GM12878 (cell line): ENCODE data around the gene HNF4A.

Experiments used
- MTA2 ChIP-seq: fragments of 450-650 bp; IDR thresholded peaks from 2 replicates; pipeline ENCODE4 v1.6.1; 2016; ENCODE audit warnings: low read depth, mild to moderate bottlenecking, moderate library complexity
- POLR2A ChIP-seq: IDR thresholded peaks from 2 replicates; pipeline ENCODE4 v1.6.1; 2011; ENCODE audit warnings: low read depth, mild to moderate bottlenecking, low read length
- SREBF2 ChIP-seq: IDR thresholded peaks from 2 replicates; pipeline ENCODE4 v1.6.1; 2012; ENCODE audit warnings: mild to moderate bottlenecking, low read length
- ZNF622 ChIP-seq: fragments of 450-650 bp; IDR thresholded peaks from 2 replicates; pipeline ENCODE4 v1.6.1; 2017; ENCODE audit warnings: mild to moderate bottlenecking, inconsistent platforms
- TF ChIP-seq, protein P1 (sequence below): fragments of 450-650 bp; formaldehyde crosslinking; IDR thresholded peaks from 2 replicates; pipeline ENCODE4 v1.4.0; 2022; ENCODE audit warnings: mild to moderate bottlenecking, moderate library complexity
- TF ChIP-seq, protein P2 (sequence below): fragments of 450-650 bp; IDR thresholded peaks from 2 replicates; pipeline ENCODE4 v1.6.1; 2017; ENCODE audit warnings: mild to moderate bottlenecking

DNA sequence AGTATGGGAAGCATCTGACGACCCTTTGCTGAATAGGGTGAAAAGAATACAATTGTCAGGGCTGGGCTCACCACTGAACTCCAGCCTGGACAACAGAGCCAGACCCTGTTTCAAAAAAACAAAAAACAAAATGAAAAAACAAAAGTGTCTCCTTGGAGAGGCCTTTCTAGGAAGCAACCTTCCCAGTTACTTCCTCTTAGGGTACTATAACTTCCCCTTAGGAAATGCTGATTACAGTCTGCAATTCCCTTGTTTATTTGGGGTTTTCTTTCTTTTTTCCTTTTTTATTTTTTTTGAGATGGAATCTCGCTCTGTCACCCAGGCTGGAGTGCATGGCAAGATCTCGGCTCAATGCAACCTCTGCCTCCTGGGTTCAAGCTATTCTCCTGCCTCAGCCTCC is 99.6 kb downstream of the HNF4A start:
- no peak for TF ChIP-seq ZNF622
- TF ChIP-seq POLR2A, result no peak
- TF ChIP-seq, protein P1, sequence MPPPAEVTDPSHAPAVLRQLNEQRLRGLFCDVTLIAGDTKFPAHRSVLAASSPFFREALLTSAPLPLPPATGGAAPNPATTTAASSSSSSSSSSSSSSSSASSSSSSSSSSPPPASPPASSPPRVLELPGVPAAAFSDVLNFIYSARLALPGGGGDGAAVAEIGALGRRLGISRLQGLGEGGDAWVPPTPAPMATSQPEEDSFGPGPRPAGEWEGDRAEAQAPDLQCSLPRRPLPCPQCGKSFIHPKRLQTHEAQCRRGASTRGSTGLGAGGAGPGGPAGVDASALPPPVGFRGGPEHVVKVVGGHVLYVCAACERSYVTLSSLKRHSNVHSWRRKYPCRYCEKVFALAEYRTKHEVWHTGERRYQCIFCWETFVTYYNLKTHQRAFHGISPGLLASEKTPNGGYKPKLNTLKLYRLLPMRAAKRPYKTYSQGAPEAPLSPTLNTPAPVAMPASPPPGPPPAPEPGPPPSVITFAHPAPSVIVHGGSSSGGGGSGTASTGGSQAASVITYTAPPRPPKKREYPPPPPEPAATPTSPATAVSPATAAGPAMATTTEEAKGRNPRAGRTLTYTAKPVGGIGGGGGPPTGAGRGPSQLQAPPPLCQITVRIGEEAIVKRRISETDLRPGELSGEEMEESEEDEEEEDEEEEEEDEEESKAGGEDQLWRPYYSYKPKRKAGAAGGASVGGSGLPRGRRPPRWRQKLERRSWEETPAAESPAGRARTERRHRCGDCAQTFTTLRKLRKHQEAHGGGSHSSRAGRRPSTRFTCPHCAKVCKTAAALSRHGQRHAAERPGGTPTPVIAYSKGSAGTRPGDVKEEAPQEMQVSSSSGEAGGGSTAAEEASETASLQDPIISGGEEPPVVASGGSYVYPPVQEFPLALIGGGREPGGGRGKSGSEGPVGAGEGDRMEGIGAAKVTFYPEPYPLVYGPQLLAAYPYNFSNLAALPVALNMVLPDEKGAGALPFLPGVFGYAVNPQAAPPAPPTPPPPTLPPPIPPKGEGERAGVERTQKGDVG (CRISPR knock-in tag), result no peak
- TF ChIP-seq MTA2, result no peak
- TF ChIP-seq, protein P2, sequence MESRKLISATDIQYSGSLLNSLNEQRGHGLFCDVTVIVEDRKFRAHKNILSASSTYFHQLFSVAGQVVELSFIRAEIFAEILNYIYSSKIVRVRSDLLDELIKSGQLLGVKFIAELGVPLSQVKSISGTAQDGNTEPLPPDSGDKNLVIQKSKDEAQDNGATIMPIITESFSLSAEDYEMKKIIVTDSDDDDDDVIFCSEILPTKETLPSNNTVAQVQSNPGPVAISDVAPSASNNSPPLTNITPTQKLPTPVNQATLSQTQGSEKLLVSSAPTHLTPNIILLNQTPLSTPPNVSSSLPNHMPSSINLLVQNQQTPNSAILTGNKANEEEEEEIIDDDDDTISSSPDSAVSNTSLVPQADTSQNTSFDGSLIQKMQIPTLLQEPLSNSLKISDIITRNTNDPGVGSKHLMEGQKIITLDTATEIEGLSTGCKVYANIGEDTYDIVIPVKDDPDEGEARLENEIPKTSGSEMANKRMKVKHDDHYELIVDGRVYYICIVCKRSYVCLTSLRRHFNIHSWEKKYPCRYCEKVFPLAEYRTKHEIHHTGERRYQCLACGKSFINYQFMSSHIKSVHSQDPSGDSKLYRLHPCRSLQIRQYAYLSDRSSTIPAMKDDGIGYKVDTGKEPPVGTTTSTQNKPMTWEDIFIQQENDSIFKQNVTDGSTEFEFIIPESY, result no peak
- no peak for TF ChIP-seq SREBF2
